Endodermal cell (in vitro differentiated cells): ENCODE data around the gene XDH. TPM values are rescaled to one million over a fixed set of nuclear protein-coding genes. Genes with fewer than 3 reads are reported as not detected.

Experiments used
- DNase-seq: peaks from one replicate; pipeline ENCODE4 v3.0.0-alpha.2; 2017
- H3K27ac ChIP-seq: 2 replicates; pipeline ENCODE4 v1.5.1; 2013; ENCODE audit warnings: mild to moderate bottlenecking, low read depth, low read length, moderate library complexity
- H3K27me3 ChIP-seq: 2 replicates; pipeline ENCODE4 v1.6.1; 2013; ENCODE audit warnings: mild to moderate bottlenecking, low read length, moderate library complexity; ENCODE audit not compliant: insufficient read depth, control insufficient read depth, poor library complexity, severe bottlenecking
- H3K36me3 ChIP-seq: 2 replicates; pipeline ENCODE4 v1.7.0; 2013; ENCODE audit warnings: mild to moderate bottlenecking, low read length, moderate library complexity; ENCODE audit not compliant: control insufficient read depth, insufficient read depth
- H3K4me1 ChIP-seq: one replicate; pipeline ENCODE4 v1.7.0; 2013; ENCODE audit warnings: low read length; ENCODE audit not compliant: control insufficient read depth, insufficient read depth
- H3K4me3 ChIP-seq: 2 replicates; pipeline ENCODE4 v1.5.1; 2013; ENCODE audit warnings: mild to moderate bottlenecking, low read length, moderate library complexity
- H3K9ac ChIP-seq: 2 replicates; pipeline ENCODE4 v1.6.1; 2013; ENCODE audit warnings: mild to moderate bottlenecking, low read length, moderate library complexity; ENCODE audit not compliant: poor library complexity, severe bottlenecking; ENCODE audit errors: extremely low read depth
- H3K9me3 ChIP-seq: 2 replicates; pipeline ENCODE4 v1.6.1; 2013; ENCODE audit warnings: mild to moderate bottlenecking, low read length, moderate library complexity; ENCODE audit not compliant: control insufficient read depth
- H3K27ac Mint-ChIP-seq: 2 replicates; pipeline ENCODE4 v1.8.0; 2020; ENCODE audit warnings: mixed read lengths
- H3K27me3 Mint-ChIP-seq: 2 replicates; pipeline ENCODE4 v1.8.0; 2021; ENCODE audit warnings: mild to moderate bottlenecking, mixed read lengths; ENCODE audit not compliant: insufficient read depth
- H3K36me3 Mint-ChIP-seq: 2 replicates; pipeline ENCODE4 v1.8.0; 2020; ENCODE audit warnings: low read depth, mixed read lengths
- H3K4me1 Mint-ChIP-seq: 2 replicates; pipeline ENCODE4 v1.8.0; 2020; ENCODE audit warnings: mixed read lengths
- H3K4me3 Mint-ChIP-seq: 2 replicates; pipeline ENCODE4 v1.8.0; 2020; ENCODE audit warnings: mild to moderate bottlenecking, moderate library complexity, mixed read lengths
- H3K9me3 Mint-ChIP-seq: 2 replicates; pipeline ENCODE4 v1.8.0; 2020; ENCODE audit warnings: mild to moderate bottlenecking, mixed read lengths
- CTCF ChIP-seq: fragments of 200-600 bp; sonication (generic); conservative IDR thresholded peaks from 2 replicates; pipeline ENCODE4 v1.5.0; 2021; ENCODE audit warnings: antibody characterized with exemption, mild to moderate bottlenecking
- WGBS, 2 experiments: methylation state at CpG; one replicate each; pipeline versions ENCODE4 v1.1.5 to v1.1.7; 2013; ENCODE audit warnings: missing lambda C conversion rate in 2 of 2, mixed read lengths in 1 of 2; ENCODE audit not compliant: insufficient coverage in 1 of 2, insufficient read length in 1 of 2; 5-methylcytosine and 5-hydroxymethylcytosine counted together
- total RNA-seq, 2 donors: library from RNA; stranded (reverse); fragmentation: NEBNext Ultra II Directional in 1 of 2; extraction: Animal tissue kit (Norgen Biotek cat#: 25700) in 1 of 2; gene quantifications; 2 replicates in 1 of 2; 3 replicates in 1 of 2; pipeline ENCODE4 v1.2.1, GENCODE V29; 2021

Gene XDH
- total RNA-seq, 2 donors from 2014 or later, result 1.9 to 4.0 TPM

- DNase-seq, result no peak
- Mint-ChIP-seq H3K27me3 (no peaks in the 10 kb centered on the region), H3K4me3 (no peak overlapping the region), H3K27ac (no peak overlapping the region), H3K4me1 (peaks cover 18% of the 10 kb centered on the region), H3K36me3 (peaks cover 4% of the 10 kb centered on the region), H3K9me3 (no peaks in the 10 kb centered on the region)
- Histone ChIP-seq H3K9ac (no peak overlapping the region), H3K27me3 (no peaks in the 10 kb centered on the region), H3K9me3 (no peaks in the 10 kb centered on the region), H3K4me3 (no peak overlapping the region), H3K27ac (no peak overlapping the region), H3K4me1 (peaks cover 4% of the 10 kb centered on the region), H3K36me3 (no peaks in the 10 kb centered on the region)
- 85 to 86% methylated on average over 4 to 6 of the region's 6 CpGs for WGBS, 2 experiments
- TF ChIP-seq CTCF, result no peak
Observed at GRCh38 chr2:31383471-31384153, 30.9 kb downstream of the XDH start.

- Histone ChIP-seq H3K9ac (no peak overlapping the region), H3K4me3 (no peak overlapping the region), H3K9me3 (no peaks in the 10 kb centered on the region), H3K27ac (no peak overlapping the region), H3K4me1 (peaks cover 4% of the 10 kb centered on the region), H3K36me3 (no peaks in the 10 kb centered on the region), H3K27me3 (no peaks in the 10 kb centered on the region)
- Mint-ChIP-seq H3K36me3 (peaks cover 4% of the 10 kb centered on the region), H3K27ac (peak overlapping the region; percentile 17), H3K27me3 (no peaks in the 10 kb centered on the region), H3K4me3 (no peak overlapping the region), H3K9me3 (no peaks in the 10 kb centered on the region), H3K4me1 (peaks cover 18% of the 10 kb centered on the region)
- 78 to 88% methylated on average over 6 to 8 of the region's 8 CpGs for WGBS, 2 experiments
- TF ChIP-seq CTCF, result no peak
- peak; percentile 66 for DNase-seq
Observed at GRCh38 chr2:31382452-31383120, 32.0 kb downstream of the XDH start.

- Mint-ChIP-seq H3K36me3 (peaks cover 5% of the 10 kb centered on the region), H3K27ac (no peak overlapping the region), H3K4me1 (peaks cover 18% of the 10 kb centered on the region), H3K27me3 (no peaks in the 10 kb centered on the region), H3K4me3 (no peak overlapping the region), H3K9me3 (no peaks in the 10 kb centered on the region)
- no peak overlapping the region for H3K27ac ChIP-seq
- H3K9me3 ChIP-seq, result no peaks in the 10 kb centered on the region
- TF ChIP-seq CTCF, result no peak
- peak; percentile 40 for DNase-seq
- H3K27me3 ChIP-seq, result no peaks in the 10 kb centered on the region
- no peak overlapping the region for H3K9ac ChIP-seq
- H3K4me1 ChIP-seq, result peaks cover 4% of the 10 kb centered on the region
- no peaks in the 10 kb centered on the region for H3K36me3 ChIP-seq
- 94 to 100% methylated on average over 3 to 6 of the region's 6 CpGs for WGBS, 2 experiments
- H3K4me3 ChIP-seq, result no peak overlapping the region
Observed at GRCh38 chr2:31381601-31382000, 32.9 kb downstream of the XDH start.
